GM19099 (cell line): ENCODE measurements around the gene PAQR6.

Experiments used
- POLR2A ChIP-seq: IDR thresholded peaks from 3 replicates; pipeline ENCODE4 v1.6.1; 2011; ENCODE audit warnings: low read depth; ENCODE audit not compliant: insufficient read length; ENCODE audit errors: extremely low read depth

PAQR6 gene

DNA sequence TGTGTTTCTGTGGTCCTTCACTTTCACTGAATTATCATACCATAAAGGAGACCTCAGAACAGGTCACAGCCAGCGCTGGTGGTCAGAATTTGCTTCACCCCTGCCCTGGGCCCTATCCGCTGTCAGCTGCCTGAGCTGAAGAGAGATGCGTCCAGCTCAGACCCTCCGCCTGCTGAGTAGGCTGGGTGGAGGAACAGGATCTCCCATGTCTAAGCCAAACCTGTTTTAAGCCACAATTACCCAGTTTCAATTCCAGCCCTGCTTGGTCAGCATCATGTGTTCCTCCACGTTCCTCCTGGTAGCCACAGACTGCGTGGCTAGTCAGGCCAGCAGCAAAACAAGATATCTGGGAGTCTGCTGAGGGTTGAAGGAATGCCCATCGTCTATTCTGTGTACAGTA lies 19.4 kb downstream of the PAQR6 start:
- TF ChIP-seq POLR2A, result no peak

DNA sequence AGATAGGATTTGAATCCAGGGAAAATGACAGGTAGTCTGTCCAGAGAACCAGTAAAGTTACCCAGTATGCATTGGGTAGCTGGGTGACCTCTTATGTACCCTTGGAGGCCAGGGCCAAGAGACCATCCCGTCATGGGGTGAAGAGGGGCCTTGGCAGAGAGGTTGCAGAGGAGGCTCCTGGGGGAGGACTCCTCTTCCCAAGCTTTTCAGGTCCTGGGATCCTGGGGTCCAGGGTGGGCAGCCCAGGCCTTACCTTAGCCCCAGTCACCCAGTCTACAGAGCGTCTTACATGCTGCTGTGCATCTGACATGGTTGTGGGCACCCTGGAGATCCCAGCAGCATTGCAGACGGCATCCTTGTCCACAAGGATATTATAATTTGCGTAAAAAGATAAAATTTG lies 21.1 kb downstream of the PAQR6 start:
- TF ChIP-seq POLR2A, result no peak

DNA sequence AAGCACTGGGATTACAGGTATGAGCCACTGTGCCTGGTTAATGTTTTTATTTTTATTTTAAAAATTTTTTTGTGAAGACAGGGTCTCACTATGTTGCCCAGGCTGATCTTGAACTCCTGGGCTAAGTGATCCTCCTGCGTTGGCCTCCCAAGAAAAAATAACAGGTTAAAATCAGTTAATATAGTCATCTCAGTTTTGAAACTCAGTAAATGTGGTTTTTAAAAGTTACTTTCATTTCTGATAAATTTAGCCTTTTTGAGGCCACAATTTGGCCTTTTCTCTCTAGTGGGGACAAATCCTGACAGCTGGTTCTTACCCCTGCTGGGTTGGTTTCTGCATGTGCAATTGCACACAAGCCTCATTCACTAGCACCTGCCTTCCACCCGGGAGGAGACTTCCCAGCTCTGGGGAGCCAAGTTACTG lies 21.7 kb downstream of the PAQR6 start:
- TF ChIP-seq POLR2A, result no peak

- TF ChIP-seq POLR2A, result no peak
These were observed 22.2 kb downstream of the PAQR6 start for GRCh38 chr1:156225677-156226014.

- TF ChIP-seq POLR2A, result no peak
These were observed 25.7 kb downstream of the PAQR6 start for GRCh38 chr1:156221986-156222692.

DNA sequence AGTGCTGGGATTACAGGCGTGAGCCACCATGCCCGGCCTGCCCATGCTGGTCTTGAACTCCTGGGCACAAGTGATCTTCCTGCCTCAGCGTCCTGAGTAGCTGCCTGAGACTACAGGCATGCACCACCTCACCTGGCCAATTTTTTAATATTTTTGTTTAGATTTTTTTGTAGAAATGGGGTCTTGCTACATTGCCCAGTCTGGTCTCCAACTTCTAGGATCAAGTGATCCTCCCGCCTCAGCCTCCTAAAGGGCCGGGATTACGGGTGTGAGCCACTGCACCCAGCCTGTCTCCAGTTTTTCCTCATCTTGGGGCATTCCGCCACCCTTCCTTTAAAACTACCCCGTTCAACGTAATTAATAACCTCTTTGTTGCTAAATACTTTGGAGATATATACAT lies 27.6 kb downstream of the PAQR6 start:
- TF ChIP-seq POLR2A, result no peak

GRCh38 chr1:156217871-156218270 lies 30.0 kb downstream of the PAQR6 start:
- TF ChIP-seq POLR2A, result no peak

- TF ChIP-seq POLR2A, result no peak
These were observed 33.7 kb downstream of the PAQR6 start for GRCh38 chr1:156214024-156214748.

- TF ChIP-seq POLR2A, result no peak
These were observed 34.3 kb downstream of the PAQR6 start for GRCh38 chr1:156213644-156213966.

DNA sequence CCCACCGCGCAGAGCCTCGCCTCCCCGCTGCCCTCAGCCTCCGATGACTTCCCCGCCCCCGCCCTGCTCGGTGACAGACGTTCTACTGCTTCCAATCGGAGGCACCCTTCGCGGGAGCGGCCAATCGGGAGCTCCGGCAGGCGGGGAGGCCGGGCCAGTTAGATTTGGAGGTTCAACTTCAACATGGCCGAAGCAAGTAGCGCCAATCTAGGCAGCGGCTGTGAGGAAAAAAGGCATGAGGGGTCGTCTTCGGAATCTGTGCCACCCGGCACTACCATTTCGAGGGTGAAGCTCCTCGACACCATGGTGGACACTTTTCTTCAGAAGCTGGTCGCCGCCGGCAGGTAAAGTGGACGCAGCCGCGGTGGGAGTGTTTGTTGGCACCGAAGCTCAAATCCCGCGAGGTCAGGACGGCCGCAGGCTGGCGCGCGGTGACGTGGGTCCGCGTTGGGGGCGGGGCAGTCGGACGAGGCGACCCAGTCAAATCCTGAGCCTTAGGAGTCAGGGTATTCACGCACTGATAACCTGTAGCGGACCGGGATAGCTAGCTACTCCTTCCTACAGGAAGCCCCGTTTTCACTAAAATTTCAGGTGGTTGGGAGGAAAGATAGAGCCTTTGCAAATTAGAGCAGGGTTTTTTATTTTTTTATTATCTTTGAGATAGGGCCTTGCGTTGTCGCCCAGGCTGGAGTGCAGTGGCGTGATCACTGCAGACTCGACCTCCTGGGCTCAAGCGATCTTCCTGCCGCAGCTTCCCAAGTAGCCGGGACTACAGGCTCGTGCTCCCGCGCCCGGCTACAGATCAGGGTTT lies 34.8 kb downstream of the PAQR6 start, which contains the start of gene PMF1:
Gene PMF1 (plus strand): TSS at position 175 of the 811 bp plus-strand sequence. CDS start 9 bp downstream, at position 184.
- peak; percentile 83 for TF ChIP-seq POLR2A

DNA sequence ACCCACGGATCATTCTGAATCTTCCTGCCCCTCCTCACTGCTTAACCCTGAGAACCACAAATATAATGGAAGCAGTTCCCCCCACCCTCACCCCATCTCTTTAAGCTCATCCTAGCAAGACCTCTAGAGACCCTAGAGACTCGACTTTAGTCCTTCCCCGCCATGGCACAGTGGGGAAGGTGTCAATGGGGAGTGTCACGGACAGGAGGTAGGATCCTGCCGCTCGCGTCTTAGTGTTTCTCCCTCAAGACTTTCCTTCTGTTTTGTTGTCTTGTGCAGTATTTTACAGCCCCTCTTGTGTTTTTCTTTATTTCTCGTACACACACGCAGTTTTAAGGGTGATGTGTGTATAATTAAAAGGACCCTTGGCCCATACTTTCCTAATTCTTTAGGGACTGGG lies 35.7 kb downstream of the PAQR6 start:
- TF ChIP-seq POLR2A, result no peak

DNA sequence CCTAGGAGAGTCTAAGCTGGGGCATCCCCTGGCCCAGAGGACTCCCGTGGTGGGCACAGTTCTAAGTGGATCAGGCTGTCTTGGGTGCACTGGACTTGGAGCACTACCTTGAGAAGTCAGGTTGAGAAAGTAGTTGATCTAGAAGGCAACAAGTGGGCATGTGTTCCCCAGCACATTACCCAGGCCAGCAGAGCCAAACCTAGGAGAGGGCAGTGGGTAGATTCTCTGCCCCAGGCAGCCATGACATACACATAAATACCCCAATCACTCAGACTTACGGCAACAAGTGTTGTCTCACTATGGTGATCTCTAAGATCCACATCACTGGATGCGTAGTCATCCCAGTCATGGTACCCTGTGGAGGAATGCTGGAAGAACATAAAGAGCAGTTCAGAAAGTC lies 36.6 kb downstream of the PAQR6 start:
- TF ChIP-seq POLR2A, result no peak

GRCh38 chr1:156204686-156205085 lies 43.2 kb downstream of the PAQR6 start:
- TF ChIP-seq POLR2A, result no peak

DNA sequence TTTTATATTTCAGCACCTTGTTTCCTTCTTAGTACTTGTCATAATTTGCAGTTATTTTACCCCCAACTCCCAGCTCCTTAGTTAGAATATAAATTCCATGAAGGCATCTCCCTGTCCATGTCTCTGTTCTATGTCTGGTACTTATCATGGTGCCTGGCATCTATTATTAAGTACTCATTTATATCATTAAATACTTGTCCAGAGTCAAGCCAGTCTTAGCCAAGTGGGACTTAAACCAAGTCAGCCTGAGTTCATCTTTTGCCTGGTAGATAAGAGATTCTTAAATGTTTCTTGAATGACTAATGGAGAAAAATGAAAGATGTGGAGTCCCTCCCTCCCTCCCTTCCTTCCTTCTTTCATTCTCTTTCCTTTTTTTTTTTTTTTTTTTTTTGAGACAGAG lies 44.5 kb downstream of the PAQR6 start:
- no peak for TF ChIP-seq POLR2A

DNA sequence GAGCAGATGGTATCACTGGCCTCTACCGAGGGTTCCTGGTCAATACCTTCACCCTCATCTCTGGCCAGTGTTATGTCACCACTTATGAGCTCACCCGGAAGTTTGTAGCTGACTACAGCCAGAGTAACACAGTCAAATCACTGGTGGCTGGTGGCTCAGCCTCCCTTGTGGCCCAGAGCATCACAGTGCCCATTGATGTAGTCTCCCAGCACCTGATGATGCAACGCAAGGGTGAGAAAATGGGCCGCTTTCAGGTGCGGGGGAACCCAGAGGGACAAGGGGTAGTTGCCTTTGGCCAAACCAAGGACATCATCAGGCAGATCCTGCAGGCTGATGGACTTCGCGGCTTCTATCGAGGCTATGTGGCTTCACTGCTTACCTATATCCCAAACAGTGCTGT lies 47.8 kb downstream of the PAQR6 start:
- TF ChIP-seq POLR2A, result no peak
